Activated CD8-positive, alpha-beta memory T cell treated with anti-CD3 and anti-CD28 coated beads for 36 hours (primary cell): Measurements from ENCODE around the gene TBC1D3D. TPM values are rescaled to one million over a fixed set of nuclear protein-coding genes. Genes with fewer than 3 reads are reported as not detected.
"Not testable (repeated sequence)": the region's sequence is repeated elsewhere in the genome, so short reads cannot be mapped to it uniquely, and the experiment has no call there.

ENCODE experiments used
- CTCF ChIA-PET: fragments of 350-600 bp; sonication (Branson Sonifier 250); formaldehyde crosslinking; loops from one replicate; lab custom pipeline; 2021; ENCODE audit warnings: antibody characterized with exemption; lab: Charles Lee
- POLR2A ChIA-PET: fragments of 350-600 bp; sonication (Branson Sonifier 250); formaldehyde crosslinking; loops from one replicate; lab custom pipeline; 2021; ENCODE audit warnings: antibody characterized with exemption; lab: Charles Lee
- total RNA-seq, 2 experiments: library from RNA; stranded (reverse); gene quantifications; one replicate each; pipeline ENCODE4 v1.2.3, GENCODE V29; 2021

TBC1D3D gene
- total RNA-seq: under 1 TPM in 1 of 2 experiments, not detected in 1; 0.10 TPM

GRCh38 chr17:38003676-38004075, at the start of gene TBC1D3D:
TBC1D3D (plus strand) TSS chr17:38003976; CDS start chr17:38005561, 1,585 bp downstream.
- POLR2A ChIA-PET: not testable (repeated sequence)

GRCh38 chr17:37988960-37989359, 14.8 kb upstream of the TBC1D3D start, which contains the start of gene TBC1D3L:
TBC1D3L (minus strand) TSS chr17:37989060; CDS start chr17:37987520, 1,540 bp downstream.
- POLR2A ChIA-PET, CTCF ChIA-PET: not testable (repeated sequence)

More at GRCh38 chr17:38003676-38004075, at the start of gene TBC1D3D:
- CTCF ChIA-PET: not testable (repeated sequence)

Other genes starting within 250 kb of the TBC1D3D start
- not detected for gene TBC1D3K, start 79.6 kb upstream of the TBC1D3D start, total RNA-seq
- gene TBC1D3L, start 14.9 kb upstream of the TBC1D3D start, total RNA-seq: 1 to 10 TPM; 5.4 to 6.1 TPM
- 1 to 10 TPM; 1.1 to 2.3 TPM for gene TBC1D3C, start 64.7 kb downstream of the TBC1D3D start, total RNA-seq
- gene TBC1D3E, start 124.0 kb downstream of the TBC1D3D start, total RNA-seq: not detected
- gene TBC1D3, start 188.6 kb downstream of the TBC1D3D start, total RNA-seq: not detected